Skeletal muscle satellite cell (primary cell): ENCODE measurements around the gene CXADR. TPM values are rescaled to one million over a fixed set of nuclear protein-coding genes. Genes with fewer than 3 reads are reported as not detected.

ENCODE experiments used
- H3K27me3 ChIP-seq: 2 replicates; pipeline ENCODE4 v1.7.0; 2013; ENCODE audit warnings: low read length; ENCODE audit not compliant: control insufficient read depth, insufficient read depth
- H3K36me3 ChIP-seq: 2 replicates; pipeline ENCODE4 v1.7.0; 2013; ENCODE audit warnings: mild to moderate bottlenecking, control low read depth, low read length; ENCODE audit not compliant: insufficient read depth
- H3K4me1 ChIP-seq: 2 replicates; pipeline ENCODE4 v1.7.0; 2013; ENCODE audit warnings: low read length; ENCODE audit not compliant: control insufficient read depth, insufficient read depth
- H3K4me2 ChIP-seq: 2 replicates; pipeline ENCODE4 v1.7.0; 2013; ENCODE audit warnings: mild to moderate bottlenecking, low read length
- H3K4me3 ChIP-seq: 2 replicates; pipeline ENCODE4 v1.7.0; 2013; ENCODE audit warnings: low read length
- H3K9ac ChIP-seq: 2 replicates; pipeline ENCODE4 v1.7.0; 2013; ENCODE audit warnings: mild to moderate bottlenecking, low read depth, low read length, moderate library complexity
- H3K9me3 ChIP-seq: replicated peaks from 2 replicates; pipeline ENCODE4 v1.7.0; 2013; ENCODE audit warnings: mild to moderate bottlenecking, control low read depth, low read length
- small RNA-seq: library from RNA; depleted of rRNA; stranded (forward); fragments of <200 nt; gene quantifications from one replicate; pipeline ENCODE3, GENCODE V24; 2012

The CXADR gene

GRCh38 chr21:17611414-17612022 is 98.7 kb downstream of the CXADR start:
- H3K4me1 ChIP-seq, result peaks cover 7% of the 10 kb centered on the region
- peak overlapping the region; percentile 93 for H3K9ac ChIP-seq
- H3K9me3 ChIP-seq, result no peaks in the 10 kb centered on the region
- peak overlapping the region; percentile 90 for H3K4me2 ChIP-seq
- no peaks in the 10 kb centered on the region for H3K27me3 ChIP-seq
- H3K4me3 ChIP-seq, result peak overlapping the region; percentile 73
- H3K36me3 ChIP-seq, result peaks cover 8% of the 10 kb centered on the region

DNA sequence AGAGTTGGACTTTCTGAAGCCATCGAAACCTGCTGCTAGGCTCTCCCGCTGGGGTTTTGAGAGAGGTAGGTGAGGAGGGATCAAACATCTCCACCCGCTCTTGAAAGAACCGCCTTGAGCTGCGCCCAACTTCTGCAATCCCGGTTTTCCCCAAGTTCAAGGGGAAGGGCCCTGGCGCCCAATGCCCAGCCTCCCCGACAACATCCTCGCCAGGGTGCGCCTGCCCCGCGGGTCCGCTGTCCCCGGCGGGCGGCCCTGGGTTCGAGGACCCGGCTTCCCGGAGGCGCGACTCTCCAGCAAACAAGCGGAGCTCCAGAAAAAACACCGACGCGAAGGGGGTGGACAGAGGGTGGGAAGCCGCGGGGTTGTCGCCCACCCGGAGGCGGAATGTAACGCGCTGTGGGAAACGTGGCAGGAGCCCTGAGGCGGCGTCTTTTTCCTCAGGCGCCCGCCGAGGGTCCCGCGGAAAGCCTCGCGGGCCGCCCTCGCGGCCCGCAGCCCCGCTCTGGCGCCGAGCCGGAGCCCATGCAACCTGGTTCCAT is 99.3 kb downstream of the CXADR start:
- Histone ChIP-seq H3K4me2 (peak overlapping the region; percentile 90), H3K4me1 (peaks cover 7% of the 10 kb centered on the region), H3K9me3 (no peaks in the 10 kb centered on the region), H3K27me3 (no peaks in the 10 kb centered on the region), H3K4me3 (peak overlapping the region; percentile 73), H3K36me3 (peaks cover 8% of the 10 kb centered on the region), H3K9ac (peak overlapping the region; percentile 93)

DNA sequence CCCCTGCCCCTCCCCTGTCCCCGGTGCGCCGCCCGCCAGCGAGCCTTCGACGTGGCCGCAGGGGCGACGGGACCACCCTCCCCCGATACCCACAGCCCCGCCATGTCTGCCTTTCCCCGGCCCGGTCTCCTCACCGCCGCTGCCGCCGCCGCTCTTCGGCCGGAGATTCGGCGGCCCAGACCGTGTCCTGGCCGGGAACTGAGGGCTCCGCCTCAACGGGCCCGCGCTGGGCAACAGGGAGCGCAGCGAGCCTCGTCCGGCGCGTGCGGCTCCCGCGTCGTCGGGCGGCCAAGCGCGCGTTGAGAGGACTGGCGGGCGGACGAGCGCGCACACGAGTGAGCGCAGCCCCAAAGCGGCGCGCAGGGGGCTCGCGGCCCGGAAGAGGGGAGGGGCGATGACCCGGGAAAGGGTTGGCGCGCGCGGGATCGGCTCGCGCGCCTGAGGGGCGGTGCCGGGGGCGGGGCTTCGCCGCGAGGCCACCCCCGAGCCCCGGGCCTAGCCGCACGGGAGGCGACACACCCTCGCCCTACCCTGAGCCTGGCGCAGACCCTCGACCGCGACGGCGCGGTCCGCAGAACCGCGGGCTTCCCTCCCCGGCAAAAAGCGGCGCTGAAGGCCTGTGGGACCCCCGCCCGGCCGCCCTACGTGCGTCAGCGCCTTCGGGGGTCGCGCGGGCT is 99.9 kb downstream of the CXADR start, which contains the start of gene BTG3:
TSS of gene BTG3 (minus strand) at position 337 of the 677 bp plus-strand sequence. CDS start 3,757 bp downstream, outside the sequence.
- H3K4me2 ChIP-seq, result peak within 1 kb of the TSS; percentile 90
- no peaks in the 10 kb centered on the region for H3K9me3 ChIP-seq
- H3K4me3 ChIP-seq, result peak within 1 kb of the TSS; percentile 73
- H3K36me3 ChIP-seq, result peaks cover 5% of the 10 kb centered on the region
- H3K27me3 ChIP-seq, result no peaks in the 10 kb centered on the region
- H3K9ac ChIP-seq, result peak within 1 kb of the TSS; percentile 93
- peaks cover 7% of the 10 kb centered on the region for H3K4me1 ChIP-seq

DNA sequence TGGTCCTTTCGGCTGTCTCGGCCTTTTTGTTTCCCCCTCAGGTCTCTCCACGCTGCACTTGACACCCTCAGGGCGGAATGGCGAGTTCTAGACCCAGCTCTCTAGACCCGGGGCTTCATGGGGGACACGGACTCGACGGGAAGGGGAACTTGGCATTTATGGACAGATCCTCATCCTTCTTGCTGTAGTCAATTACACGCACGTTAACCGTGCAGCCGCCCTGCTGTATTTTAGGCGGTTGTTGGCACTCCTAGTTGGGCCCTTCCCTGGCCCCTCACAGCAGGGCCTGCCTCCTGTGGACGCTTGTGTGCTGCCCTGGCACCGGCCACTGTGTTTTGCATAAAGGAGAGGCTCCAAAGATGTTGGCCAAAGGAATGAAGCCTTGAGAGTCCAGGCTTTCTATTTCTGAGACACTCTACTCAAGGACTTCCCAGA is 100.4 kb downstream of the CXADR start:
- no peaks in the 10 kb centered on the region for H3K9me3 ChIP-seq
- peak overlapping the region; percentile 73 for H3K4me3 ChIP-seq
- H3K9ac ChIP-seq, result peak overlapping the region; percentile 93
- peak overlapping the region; percentile 90 for H3K4me2 ChIP-seq
- H3K36me3 ChIP-seq, result peaks cover 3% of the 10 kb centered on the region
- peaks cover 7% of the 10 kb centered on the region for H3K4me1 ChIP-seq
- H3K27me3 ChIP-seq, result no peaks in the 10 kb centered on the region

GRCh38 chr21:17616831-17617230 is 104.0 kb downstream of the CXADR start:
- Histone ChIP-seq H3K4me3 (no peak overlapping the region), H3K4me1 (no peaks in the 10 kb centered on the region), H3K9me3 (no peaks in the 10 kb centered on the region), H3K36me3 (no peaks in the 10 kb centered on the region), H3K9ac (no peak overlapping the region), H3K4me2 (no peak overlapping the region), H3K27me3 (peaks cover 3% of the 10 kb centered on the region)

DNA sequence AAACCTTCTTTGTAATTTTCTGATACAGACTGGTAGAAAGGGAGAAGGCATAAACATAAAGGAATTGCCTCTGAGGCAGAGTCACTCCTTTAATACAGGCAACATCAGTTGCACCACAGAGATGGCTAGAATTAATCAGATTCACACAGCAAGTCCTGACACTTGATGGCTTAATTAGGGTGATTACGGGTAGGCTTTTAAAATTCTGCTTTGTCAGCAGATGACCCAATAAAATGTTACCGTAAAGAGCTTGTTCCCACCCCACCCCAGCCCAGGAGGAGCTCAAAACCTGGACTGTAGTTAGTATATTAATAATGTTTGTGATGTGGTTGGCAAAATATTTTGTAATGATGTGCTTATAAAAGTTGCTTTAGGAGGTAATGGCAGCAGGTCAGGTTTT is 109.2 kb downstream of the CXADR start:
- no peak overlapping the region for H3K9ac ChIP-seq
- H3K4me3 ChIP-seq, result no peak overlapping the region
- H3K4me1 ChIP-seq, result no peaks in the 10 kb centered on the region
- no peaks in the 10 kb centered on the region for H3K36me3 ChIP-seq
- no peak overlapping the region for H3K4me2 ChIP-seq
- no peaks in the 10 kb centered on the region for H3K9me3 ChIP-seq
- H3K27me3 ChIP-seq, result peaks cover 16% of the 10 kb centered on the region

- no peaks in the 10 kb centered on the region for H3K4me1 ChIP-seq
- H3K4me3 ChIP-seq, result no peak overlapping the region
- H3K9me3 ChIP-seq, result no peaks in the 10 kb centered on the region
- H3K4me2 ChIP-seq, result no peak overlapping the region
- H3K9ac ChIP-seq, result no peak overlapping the region
- no peaks in the 10 kb centered on the region for H3K36me3 ChIP-seq
- peaks cover 3% of the 10 kb centered on the region for H3K27me3 ChIP-seq
Observed at GRCh38 chr21:17631195-17631594, 118.4 kb downstream of the CXADR start.

GRCh38 chr21:17636711-17637110 is 123.9 kb downstream of the CXADR start:
- no peaks in the 10 kb centered on the region for H3K9me3 ChIP-seq
- no peaks in the 10 kb centered on the region for H3K4me1 ChIP-seq
- H3K4me3 ChIP-seq, result no peak overlapping the region
- H3K4me2 ChIP-seq, result no peak overlapping the region
- H3K27me3 ChIP-seq, result no peaks in the 10 kb centered on the region
- no peak overlapping the region for H3K9ac ChIP-seq
- no peaks in the 10 kb centered on the region for H3K36me3 ChIP-seq

DNA sequence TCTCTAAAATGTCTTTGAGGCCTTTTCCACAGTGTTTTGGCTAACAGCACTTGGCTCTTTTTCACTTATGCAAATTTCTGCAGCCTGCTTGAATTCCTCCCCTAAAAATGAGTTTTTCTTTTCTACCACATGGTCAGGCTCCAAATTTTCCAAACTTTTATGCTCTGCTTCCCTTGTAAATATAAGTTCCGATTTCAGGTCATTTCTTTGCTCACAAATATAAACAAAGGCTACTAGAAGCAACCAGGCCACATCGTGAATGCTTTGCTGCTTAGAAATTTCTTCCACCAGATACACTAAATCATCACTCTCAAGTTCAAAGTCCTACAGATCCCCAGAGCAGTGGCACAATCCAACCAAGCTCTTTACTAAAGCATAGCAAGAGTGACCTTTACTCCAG is 128.0 kb downstream of the CXADR start:
- Histone ChIP-seq H3K9ac (no peak overlapping the region), H3K9me3 (no peaks in the 10 kb centered on the region), H3K4me3 (no peak overlapping the region), H3K4me2 (no peak overlapping the region), H3K27me3 (no peaks in the 10 kb centered on the region), H3K4me1 (no peaks in the 10 kb centered on the region), H3K36me3 (no peaks in the 10 kb centered on the region)

Small RNAs within 50 kb of the gene (small RNA-seq; reads per million reads assigned to genes)
- gene RF00019 (not detected), gene RN7SL163P (not detected), gene RPL39P40 (not detected)
